Stimulated activated naive CD8-positive, alpha-beta T cell treated with anti-CD3 and anti-CD28 coated beads, Interleukin-15, amount 100 ng/mL, for 72 hours (primary cell): ENCODE measurements around the gene CYTH3.
"Not testable (repeated sequence)": the region's sequence is repeated elsewhere in the genome, so short reads cannot be mapped to it uniquely, and the experiment has no call there.

ENCODE experiments used
- ATAC-seq: fragments of 150-1000 bp; cut with Tn5 transposase; 2 replicates; pipeline ENCODE4 v1.10.0; 2021; ENCODE audit warnings: mild to moderate bottlenecking, moderate library complexity
- DNase-seq, 2 donors: peaks; one replicate each; pipeline ENCODE4 v3.0.0; 2021 to 2022
- H3K27ac Mint-ChIP-seq, 2 donors: one replicate each; pipeline ENCODE4 v1.8.0; 2022; ENCODE audit warnings: mild to moderate bottlenecking in 2 of 2, mixed read lengths in 2 of 2, moderate library complexity in 2 of 2
- H3K27me3 Mint-ChIP-seq: one replicate; pipeline ENCODE4 v1.8.0; 2022; ENCODE audit warnings: mixed read lengths
- H3K4me1 Mint-ChIP-seq: one replicate; pipeline ENCODE4 v1.8.0; 2022; ENCODE audit warnings: mild to moderate bottlenecking, mixed read lengths
- H3K4me3 Mint-ChIP-seq, 2 donors: one replicate each; pipeline ENCODE4 v1.8.0; 2022; ENCODE audit warnings: mild to moderate bottlenecking in 2 of 2, mixed read lengths in 2 of 2, moderate library complexity in 1 of 2
- H3K9me3 Mint-ChIP-seq, 2 donors: one replicate each; pipeline ENCODE4 v1.8.0; 2022; ENCODE audit warnings: mixed read lengths in 2 of 2

CYTH3 gene

DNA sequence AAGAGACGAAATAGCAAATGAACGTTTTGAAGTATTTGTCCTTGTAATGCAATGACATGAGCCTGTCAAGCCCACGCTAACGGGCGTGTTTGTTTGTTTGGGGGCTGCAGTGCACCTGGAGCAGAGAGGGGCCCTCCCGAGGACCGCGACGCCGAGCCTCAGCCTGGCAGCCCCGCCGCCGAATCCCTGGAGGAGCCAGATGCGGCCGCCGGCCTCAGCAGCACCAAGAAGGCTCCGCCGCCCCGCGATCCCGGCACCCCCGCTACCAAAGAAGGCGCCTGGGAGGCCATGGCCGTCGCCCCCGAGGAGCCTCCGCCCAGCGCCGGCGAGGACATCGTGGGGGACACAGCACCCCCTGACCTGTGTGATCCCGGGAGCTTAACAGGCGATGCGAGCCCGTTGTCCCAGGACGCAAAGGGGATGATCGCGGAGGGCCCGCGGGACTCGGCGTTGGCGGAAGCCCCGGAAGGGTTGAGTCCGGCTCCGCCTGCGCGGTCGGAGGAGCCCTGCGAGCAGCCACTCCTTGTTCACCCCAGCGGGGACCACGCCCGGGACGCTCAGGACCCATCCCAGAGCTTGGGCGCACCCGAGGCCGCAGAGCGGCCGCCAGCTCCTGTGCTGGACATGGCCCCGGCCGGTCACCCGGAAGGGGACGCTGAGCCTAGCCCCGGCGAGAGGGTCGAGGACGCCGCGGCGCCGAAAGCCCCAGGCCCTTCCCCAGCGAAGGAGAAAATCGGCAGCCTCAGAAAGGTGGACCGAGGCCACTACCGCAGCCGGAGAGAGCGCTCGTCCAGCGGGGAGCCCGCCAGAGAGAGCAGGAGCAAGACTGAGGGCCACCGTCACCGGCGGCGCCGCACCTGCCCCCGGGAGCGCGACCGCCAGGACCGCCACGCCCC, 118.5 kb downstream of the CYTH3 start:
- Mint-ChIP-seq H3K9me3 (no peaks in the 10 kb centered on the region), H3K4me3 (no peak overlapping the region), H3K27ac (no peak overlapping the region), H3K27me3 (no peaks in the 10 kb centered on the region), H3K4me1 (no peaks in the 10 kb centered on the region)
- peak; percentile 70 for ATAC-seq
- DNase-seq, result no peak

DNA sequence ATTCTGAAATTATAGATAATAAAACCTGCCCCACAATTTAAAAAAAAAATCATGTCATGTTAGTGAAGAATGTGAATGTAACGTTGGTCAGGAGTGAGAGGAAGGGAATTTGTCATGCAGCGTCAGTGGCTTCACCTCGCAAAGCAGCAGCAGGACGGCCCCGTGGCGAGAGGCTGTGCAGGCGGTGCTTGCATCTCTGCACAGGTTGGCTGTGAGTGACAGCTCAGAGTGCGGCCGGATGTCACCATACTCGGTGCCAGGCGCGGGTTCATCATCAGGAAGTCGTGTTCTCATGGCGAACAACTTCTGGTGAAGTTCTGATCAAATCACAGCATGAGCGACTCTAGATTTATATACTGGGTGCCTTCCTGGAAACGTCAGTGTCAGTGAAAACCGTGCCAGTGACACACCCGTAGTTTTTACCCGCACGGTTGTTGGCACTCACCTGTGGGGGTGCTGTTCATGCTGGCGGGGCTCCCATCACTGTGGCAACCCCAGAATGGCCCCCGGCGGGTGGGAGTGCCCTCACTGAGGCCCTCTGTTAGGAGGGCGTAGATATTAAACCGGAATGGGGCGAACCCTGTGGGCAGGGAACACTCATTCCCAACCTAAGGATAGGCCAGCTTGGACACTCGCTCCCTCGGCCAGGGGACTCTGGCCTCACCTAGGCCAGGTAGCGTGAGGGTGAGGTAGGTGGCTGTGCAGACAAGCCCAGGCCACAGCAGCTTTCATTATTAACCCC, 120.3 kb downstream of the CYTH3 start:
- DNase-seq, result no peak
- Mint-ChIP-seq H3K27ac (peak overlapping the region in 1 of 2 donors; percentile 30), H3K27me3 (no peaks in the 10 kb centered on the region), H3K4me1 (no peaks in the 10 kb centered on the region), H3K4me3 (no peak overlapping the region), H3K9me3 (no peaks in the 10 kb centered on the region)
- no peak for ATAC-seq

DNA sequence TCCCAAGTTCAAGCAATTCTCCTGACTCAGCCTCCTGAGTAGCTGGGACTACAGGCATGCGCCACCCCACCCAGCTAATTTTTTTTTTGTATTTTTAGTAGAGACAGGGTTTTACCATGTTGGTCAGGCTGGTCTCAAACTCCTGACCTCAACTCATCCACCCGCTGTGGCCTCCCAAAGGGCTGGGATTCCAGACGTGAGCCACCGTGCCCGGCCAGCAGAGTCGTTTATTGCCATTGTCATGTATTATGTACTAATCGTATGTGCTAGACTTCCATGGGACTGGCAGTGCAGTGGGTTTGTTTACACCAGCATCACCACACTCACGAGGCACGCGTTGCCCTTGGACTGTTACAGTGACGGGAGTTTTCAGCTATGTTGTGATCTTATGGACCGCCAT, 120.9 kb downstream of the CYTH3 start:
- H3K9me3 Mint-ChIP-seq, ATAC-seq, H3K4me3 Mint-ChIP-seq, DNase-seq, H3K27me3 Mint-ChIP-seq, H3K4me1 Mint-ChIP-seq: not testable (repeated sequence)
- peak overlapping the region in 1 of 2 donors; percentile 25 for H3K27ac Mint-ChIP-seq

DNA sequence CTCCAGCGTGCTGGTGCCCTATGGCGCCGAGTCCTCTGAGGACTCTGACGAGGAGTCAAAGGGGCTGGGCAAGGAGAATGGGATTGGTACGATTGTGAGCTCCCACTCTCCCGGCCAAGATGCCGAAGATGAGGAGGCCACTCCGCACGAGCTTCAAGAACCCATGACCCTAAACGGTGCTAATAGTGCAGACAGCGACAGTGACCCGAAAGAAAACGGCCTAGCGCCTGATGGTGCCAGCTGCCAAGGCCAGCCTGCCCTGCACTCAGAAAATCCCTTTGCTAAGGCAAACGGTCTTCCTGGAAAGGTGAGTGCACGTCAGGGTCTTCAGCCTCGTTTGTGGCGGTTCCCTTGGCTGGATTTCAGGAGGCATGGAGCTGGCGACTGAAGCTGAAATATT, 122.4 kb downstream of the CYTH3 start:
- ATAC-seq, result no peak
- H3K27ac Mint-ChIP-seq, result no peak overlapping the region

DNA sequence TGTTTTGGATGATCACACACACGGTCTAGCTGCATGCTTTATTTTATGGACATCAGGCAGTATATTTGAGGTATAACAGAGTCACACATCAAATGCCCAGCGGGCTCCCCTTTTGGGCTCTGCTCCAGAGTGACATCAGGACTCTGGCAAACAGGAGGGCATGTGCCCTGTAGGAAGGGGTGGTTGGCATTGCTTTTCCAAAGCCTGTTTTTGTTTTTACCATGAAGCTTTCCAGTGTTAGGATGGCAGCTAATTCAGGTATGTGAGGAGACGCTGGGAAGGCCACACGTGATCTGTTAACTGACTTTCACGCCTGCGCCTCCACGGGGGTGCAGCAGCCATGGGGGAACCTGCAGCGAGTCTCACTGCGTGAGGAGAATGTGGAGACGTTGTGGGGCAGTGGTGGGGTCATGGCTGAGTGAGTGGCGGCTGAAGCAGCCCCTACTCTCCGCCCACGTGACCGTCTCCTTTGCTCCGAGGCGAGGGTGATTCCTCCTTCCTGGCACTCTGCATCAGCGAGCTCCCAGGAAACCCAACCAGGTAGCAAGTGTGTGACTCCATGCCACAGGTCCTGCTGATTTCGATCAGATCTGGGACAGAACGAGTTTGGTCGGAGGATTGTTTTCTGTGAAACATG, 123.6 kb downstream of the CYTH3 start:
- ATAC-seq (no peak), DNase-seq (no peak)
- Mint-ChIP-seq H3K4me3 (no peak overlapping the region), H3K27ac (peak overlapping the region in 1 of 2 donors; percentile 79), H3K27me3 (no peaks in the 10 kb centered on the region), H3K9me3 (no peaks in the 10 kb centered on the region), H3K4me1 (no peaks in the 10 kb centered on the region)

More for the DNA sequence above, 122.4 kb downstream of the CYTH3 start:
- H3K9me3 Mint-ChIP-seq, result no peaks in the 10 kb centered on the region
- no peaks in the 10 kb centered on the region for H3K4me1 Mint-ChIP-seq
- no peaks in the 10 kb centered on the region for H3K27me3 Mint-ChIP-seq
- DNase-seq, result no peak
- no peak overlapping the region for H3K4me3 Mint-ChIP-seq

DNA sequence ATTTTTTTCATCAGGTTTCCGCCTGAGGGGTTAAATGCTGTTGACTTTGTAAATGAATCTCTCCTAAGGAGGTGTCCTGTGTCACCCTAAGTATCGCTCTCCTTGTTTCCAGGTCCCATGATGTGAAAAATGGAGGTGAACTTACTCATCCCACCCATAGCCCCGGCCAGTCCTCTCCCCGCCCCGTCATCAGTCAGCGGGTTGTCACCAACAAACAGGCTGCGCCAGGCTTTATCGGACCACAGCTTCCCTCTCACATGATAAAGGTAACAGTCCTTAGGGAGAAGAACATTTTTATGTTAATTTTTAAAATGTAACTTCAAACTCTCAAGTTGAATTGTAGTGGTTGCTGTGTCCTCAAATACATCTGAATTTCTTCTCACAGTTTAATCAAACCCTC, 124.8 kb downstream of the CYTH3 start:
- ATAC-seq (no peak), DNase-seq (no peak)
- H3K27ac Mint-ChIP-seq, result no peak overlapping the region
- no peaks in the 10 kb centered on the region for H3K27me3 Mint-ChIP-seq
- no peaks in the 10 kb centered on the region for H3K9me3 Mint-ChIP-seq
- no peak overlapping the region for H3K4me3 Mint-ChIP-seq
- no peaks in the 10 kb centered on the region for H3K4me1 Mint-ChIP-seq

DNA sequence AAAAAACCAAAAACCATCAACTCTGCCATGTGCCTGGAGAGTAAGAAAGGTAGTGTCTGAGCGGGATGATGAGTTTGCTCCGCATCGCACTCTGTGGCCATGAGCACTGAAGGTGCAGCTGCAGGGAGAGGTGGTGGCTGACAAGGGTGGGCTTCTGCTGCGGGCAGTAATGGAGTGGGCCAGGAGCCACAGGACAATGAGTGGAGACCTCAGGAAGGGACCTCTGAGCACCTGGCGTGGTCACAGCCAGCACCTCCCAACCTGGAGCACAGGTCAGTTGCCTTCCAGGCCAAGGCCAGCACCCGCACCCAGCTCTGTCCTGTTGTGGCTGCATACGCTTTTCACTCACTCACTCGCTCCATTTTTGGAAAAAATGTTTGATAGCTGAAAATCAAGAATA, 125.8 kb downstream of the CYTH3 start:
- no peak overlapping the region for H3K4me3 Mint-ChIP-seq
- ATAC-seq (no peak), DNase-seq (no peak)
- no peaks in the 10 kb centered on the region for H3K4me1 Mint-ChIP-seq
- no peak overlapping the region for H3K27ac Mint-ChIP-seq
- H3K27me3 Mint-ChIP-seq, result no peaks in the 10 kb centered on the region
- no peaks in the 10 kb centered on the region for H3K9me3 Mint-ChIP-seq

DNA sequence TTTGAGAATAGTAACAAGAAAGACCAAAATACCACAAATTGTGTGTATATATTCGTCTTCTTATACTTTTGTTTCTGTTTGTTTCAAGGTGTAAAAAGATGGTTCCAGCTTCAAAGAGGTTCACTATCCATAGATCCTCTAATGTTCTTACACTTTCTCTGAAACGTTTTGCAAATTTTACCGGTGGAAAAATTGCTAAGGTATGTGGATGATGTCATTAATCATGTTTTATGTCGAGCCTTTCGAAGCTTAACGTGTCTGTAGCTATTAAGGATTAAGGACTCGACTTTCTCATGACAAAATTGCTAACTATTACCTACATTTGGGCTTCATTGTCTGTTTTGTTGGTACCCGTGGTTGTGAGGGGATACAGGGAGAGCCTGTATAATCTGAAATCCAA, 128.4 kb downstream of the CYTH3 start:
- no peak overlapping the region for H3K4me3 Mint-ChIP-seq
- no peaks in the 10 kb centered on the region for H3K4me1 Mint-ChIP-seq
- DNase-seq, result no peak
- no peak for ATAC-seq
- H3K27me3 Mint-ChIP-seq, result no peaks in the 10 kb centered on the region
- no peaks in the 10 kb centered on the region for H3K9me3 Mint-ChIP-seq
- no peak overlapping the region for H3K27ac Mint-ChIP-seq

DNA sequence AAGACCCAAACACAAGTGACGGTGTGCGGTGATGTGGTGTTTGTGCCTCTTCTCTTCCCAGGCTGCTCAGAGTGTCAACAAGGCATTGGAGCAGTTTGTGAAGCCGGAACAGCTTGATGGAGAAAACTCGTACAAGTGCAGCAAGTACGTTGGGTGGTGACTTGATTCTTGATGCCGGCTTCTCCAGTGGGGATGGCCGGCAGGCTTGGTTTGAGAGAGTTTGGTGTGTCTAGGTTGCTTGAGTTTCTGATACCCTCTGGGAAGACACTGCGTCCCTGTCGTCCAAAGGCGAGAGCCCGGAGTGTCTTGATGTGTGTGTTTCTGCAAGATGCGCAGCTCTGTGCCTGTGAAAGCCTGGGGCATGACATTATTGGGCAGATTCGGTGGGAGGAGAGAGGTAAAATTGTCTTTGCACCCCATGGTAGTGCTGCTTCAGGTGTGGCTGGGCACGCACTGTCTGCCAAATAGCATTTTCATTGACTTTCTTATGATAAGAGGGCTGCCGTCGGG, 129.5 kb downstream of the CYTH3 start:
- H3K4me3 Mint-ChIP-seq, result no peak overlapping the region
- no peaks in the 10 kb centered on the region for H3K27me3 Mint-ChIP-seq
- H3K27ac Mint-ChIP-seq, result peak overlapping the region in 1 of 2 donors; percentile 81
- DNase-seq (no peak), ATAC-seq (no peak)
- no peaks in the 10 kb centered on the region for H3K9me3 Mint-ChIP-seq
- no peaks in the 10 kb centered on the region for H3K4me1 Mint-ChIP-seq

DNA sequence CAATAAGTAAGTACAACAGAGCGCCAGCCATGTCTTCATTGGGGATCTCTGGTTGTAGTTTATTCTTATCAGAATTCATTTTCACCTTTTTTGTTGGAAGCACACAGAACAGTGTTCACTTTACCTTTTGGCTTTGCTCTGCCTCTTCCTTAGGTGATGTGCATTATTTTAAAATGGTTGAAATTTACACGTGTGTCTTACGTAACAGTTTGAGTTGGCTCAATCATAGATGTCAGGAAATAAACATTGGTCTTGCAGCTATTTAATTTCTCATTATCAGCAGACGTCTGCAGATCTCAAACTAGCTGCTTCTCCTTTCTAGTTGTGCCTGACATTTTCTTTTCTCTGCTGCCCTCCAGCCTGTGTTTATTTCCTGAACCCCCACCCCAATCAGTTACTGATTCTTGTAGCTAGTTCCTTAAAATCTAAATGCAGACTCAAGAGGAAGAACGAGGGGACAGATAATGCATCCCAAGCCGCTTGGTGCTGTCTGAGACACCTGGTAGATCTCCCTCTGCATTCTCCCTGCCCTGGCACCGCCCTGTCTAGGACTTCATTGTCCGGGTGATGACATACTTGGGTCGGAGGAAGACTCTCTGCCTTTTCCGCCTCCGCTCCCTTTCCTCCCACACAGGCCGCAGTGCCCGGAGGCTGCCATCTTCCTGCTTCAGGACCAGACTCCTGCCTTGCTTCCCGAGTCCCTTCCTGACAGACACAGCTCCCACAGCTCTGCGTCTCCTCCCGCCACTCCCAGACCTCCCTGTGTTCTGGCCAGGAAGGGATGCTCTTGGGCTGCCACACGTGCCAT, 133.0 kb downstream of the CYTH3 start:
- Mint-ChIP-seq H3K9me3 (no peaks in the 10 kb centered on the region), H3K27ac (peak overlapping the region; percentile 29 to 64), H3K4me1 (no peaks in the 10 kb centered on the region), H3K4me3 (no peak overlapping the region), H3K27me3 (no peaks in the 10 kb centered on the region)
- DNase-seq (no peak), ATAC-seq (no peak)

DNA sequence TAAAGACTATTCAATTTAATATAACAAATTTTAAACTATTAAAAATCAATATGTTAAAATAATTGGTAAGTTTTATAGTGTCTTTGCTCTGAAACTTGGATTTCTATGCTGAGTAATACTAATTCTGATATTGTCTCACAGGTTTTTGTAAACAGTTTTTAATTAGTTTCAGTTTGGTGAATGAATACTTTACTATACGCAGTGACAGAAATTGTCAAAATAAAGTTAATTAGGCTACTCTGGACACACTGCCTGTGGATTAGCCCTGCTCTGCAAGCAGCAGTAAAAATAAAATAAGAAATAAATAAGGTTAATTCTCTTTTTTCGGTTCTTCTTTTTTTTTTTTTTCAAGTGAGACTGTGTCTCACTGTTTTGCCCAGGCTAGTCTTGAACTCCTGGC, 135.9 kb downstream of the CYTH3 start:
- no peak for ATAC-seq

DNA sequence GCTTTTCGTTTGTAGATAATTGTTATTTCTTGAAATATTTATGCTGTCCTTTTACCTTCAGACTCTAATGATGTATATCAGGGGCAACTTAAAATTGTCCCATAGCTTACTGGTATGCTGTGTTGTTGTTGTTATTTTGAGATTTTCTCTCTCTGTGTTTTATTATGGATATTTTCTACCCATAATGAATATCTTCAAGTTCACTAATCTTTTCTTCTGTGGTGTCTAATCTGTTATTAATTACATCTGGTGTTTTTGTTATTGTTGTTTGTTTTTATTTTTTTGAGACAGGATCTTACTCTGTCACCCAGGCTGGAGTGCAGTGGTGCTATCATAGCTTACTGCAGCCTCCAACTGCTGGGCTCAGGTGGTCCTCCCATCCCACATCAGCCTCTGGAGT, 139.2 kb downstream of the CYTH3 start:
- DNase-seq (no peak), ATAC-seq (no peak)
- no peak overlapping the region for H3K27ac Mint-ChIP-seq
- no peaks in the 10 kb centered on the region for H3K4me1 Mint-ChIP-seq
- H3K4me3 Mint-ChIP-seq, result no peak overlapping the region
- no peaks in the 10 kb centered on the region for H3K9me3 Mint-ChIP-seq
- no peaks in the 10 kb centered on the region for H3K27me3 Mint-ChIP-seq

More for the DNA sequence above, 135.9 kb downstream of the CYTH3 start:
- H3K27ac Mint-ChIP-seq, result no peak overlapping the region
- DNase-seq, result no peak
- H3K4me3 Mint-ChIP-seq, result no peak overlapping the region
- H3K9me3 Mint-ChIP-seq, result no peaks in the 10 kb centered on the region
- H3K27me3 Mint-ChIP-seq, result no peaks in the 10 kb centered on the region
- no peaks in the 10 kb centered on the region for H3K4me1 Mint-ChIP-seq

DNA sequence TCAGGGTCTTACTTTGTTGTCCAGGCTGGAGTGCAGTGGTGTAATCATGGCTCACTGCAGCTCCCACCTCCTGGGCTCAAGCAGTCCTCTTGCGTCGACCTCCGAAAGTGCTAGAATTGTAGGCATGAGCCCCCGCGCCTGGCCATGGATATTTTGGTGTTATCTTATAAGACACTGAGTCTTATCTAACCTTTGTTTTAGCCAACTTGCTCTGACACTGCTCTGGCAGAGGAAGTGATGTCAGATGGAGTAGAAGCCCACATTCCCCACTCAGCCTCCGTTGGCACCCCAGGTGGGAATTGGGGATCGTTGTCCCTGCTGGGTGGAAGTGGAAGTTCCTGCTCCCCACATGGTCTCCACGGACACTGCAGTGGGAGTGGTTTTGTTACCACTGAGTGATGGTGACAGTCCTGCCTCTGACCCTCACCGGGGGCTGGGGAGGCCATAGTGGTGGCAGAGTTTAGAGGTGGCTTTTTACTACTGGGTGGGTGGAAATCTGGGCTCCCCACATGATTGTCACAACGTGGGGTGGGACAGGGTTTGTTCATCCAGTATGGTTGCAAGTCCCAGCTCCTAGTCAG, 142.3 kb downstream of the CYTH3 start:
- no peak for ATAC-seq
- H3K27ac Mint-ChIP-seq, result no peak overlapping the region
- DNase-seq, result no peak
- no peaks in the 10 kb centered on the region for H3K9me3 Mint-ChIP-seq
- H3K4me3 Mint-ChIP-seq, result no peak overlapping the region
- H3K27me3 Mint-ChIP-seq, result no peaks in the 10 kb centered on the region
- no peaks in the 10 kb centered on the region for H3K4me1 Mint-ChIP-seq

DNA sequence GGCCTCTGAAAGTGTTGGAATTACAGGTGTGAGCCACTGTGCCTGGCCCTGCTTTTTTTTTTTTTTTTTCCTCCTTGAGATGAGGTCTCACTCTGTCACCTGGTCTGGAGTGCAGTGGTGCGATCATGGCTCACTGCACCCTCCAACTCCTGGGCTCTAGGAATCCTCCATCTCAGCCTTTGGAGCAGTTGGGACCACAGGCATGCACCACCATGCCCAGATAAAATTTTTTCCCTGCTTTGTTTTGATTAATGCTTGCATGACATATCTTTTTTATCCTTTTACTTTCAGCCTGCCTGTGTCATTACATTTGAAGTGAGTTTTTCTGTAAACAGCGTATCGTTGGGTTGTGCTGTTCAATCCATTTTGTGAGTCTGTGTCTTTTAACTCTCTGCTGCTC, 144.2 kb downstream of the CYTH3 start:
- H3K4me3 Mint-ChIP-seq, result no peak overlapping the region
- H3K27ac Mint-ChIP-seq, result no peak overlapping the region

DNA sequence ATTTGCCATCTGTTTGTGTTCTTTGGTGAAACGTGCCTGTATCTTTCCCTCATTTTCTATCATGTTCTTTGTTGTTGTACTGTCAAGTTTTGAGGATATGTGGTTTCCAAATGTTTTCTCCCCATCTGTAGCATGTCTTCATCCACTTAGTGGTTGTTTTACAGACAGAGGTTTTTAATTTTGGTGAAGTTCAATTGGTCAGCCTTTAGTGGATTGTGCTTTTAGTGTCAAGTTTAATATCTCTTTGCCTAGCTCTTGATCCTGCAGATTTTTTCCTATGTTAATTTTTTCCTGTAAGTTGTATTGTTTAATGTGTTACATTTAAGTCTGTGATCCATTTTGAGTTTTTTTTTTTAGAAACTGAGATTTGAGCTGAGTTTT, 145.3 kb downstream of the CYTH3 start:
- H3K4me1 Mint-ChIP-seq, result no peaks in the 10 kb centered on the region
- H3K9me3 Mint-ChIP-seq, result peaks cover under 1 to 2% of the 10 kb centered on the region in 2 donors
- ATAC-seq (no peak), DNase-seq (no peak)
- H3K4me3 Mint-ChIP-seq, result no peak overlapping the region
- H3K27me3 Mint-ChIP-seq, result no peaks in the 10 kb centered on the region
- H3K27ac Mint-ChIP-seq, result peak overlapping the region in 1 of 2 donors; percentile 1

More for the DNA sequence above, 144.2 kb downstream of the CYTH3 start:
- Mint-ChIP-seq H3K27me3 (no peaks in the 10 kb centered on the region), H3K4me1 (no peaks in the 10 kb centered on the region), H3K9me3 (no peaks in the 10 kb centered on the region)
- no peak for ATAC-seq
- no peak for DNase-seq
